HG03095 (cell line): ENCODE data around the gene CBY1.

ENCODE experiments used
- ATAC-seq: cut with Tn5 transposase; IDR thresholded peaks from one replicate; pipeline ENCODE4 v1.9.1; 2021; ENCODE audit warnings: moderate library complexity; ENCODE audit not compliant: unreplicated experiment

Gene CBY1

DNA sequence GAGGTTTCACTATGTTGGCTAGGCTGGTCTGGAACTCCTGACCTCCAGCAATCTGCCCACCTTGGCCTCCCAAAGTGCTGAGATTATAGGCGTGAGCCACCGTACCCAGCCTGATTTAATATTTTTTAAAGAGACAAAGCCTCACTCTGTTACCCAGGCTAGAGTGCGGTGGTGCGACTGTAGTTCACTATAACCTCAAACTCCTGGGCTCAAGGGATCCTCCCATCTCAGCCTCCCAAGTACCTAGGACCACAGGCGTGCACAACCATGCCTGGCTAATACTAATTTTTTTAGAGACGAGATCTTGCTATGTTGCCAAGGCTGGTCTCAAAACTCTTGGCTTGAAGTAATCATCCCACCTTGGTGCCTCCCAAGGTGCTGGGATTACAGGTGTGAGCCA is 62.8 kb downstream of the CBY1 start:
- no peak for ATAC-seq

DNA sequence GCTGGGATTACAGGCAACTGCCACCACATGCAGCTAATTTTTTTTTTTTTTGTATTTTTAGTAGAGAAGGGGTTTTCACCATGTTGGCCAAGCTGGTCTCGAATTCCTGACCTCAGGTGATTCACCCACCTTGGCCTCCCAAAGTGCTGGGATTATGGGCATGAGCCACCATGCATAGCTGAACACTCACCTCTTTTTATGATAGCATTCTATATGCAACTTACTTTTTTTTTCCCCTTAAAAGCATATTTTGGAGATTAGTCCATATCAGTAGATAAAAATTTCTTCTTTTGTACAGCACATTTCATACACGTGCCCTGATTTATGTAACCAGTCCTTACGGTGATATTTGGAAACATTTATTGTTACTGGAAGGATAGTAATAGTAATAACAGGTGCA is 63.9 kb downstream of the CBY1 start:
- no peak for ATAC-seq

DNA sequence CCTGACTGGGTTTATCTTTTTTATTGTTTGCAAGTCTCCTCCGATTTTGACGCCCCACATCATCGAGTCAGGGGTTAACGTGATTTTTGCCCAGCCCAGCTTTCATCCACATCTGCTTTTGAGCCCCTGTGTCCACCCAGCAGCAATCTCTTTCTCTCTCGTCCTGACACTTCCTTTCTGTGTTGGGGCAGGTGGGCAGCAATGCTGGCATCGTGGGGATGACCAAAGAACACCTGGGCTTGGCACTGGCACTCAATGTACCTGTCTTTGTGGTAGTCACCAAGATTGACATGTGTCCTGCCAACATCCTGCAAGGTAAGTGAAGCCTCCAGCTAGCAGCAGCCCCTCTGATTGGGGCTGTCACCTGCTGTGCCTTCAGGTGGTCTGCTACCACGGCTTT is 65.1 kb downstream of the CBY1 start:
- ATAC-seq, result no peak
